Spleen (tissue), 7 donors: Measurements from ENCODE around the gene SPC25.

ENCODE experiments used
- CTCF ChIP-seq, 11 experiments: fragments of 200-600 bp in 7 of 11; fragments of 450-650 bp in 4 of 11; sonication (generic) in 4 of 11; IDR thresholded peaks in 8 of 11; conservative IDR thresholded peaks in 3 of 11; 1 replicate in 7 of 11; 2 replicates in 4 of 11; pipeline versions ENCODE4 v1.4.0 to v1.8.0; 2016 to 2021; ENCODE audit warnings: antibody characterized with exemption in 11 of 11, inconsistent platforms in 4 of 11, mild to moderate bottlenecking in 1 of 11
- POLR2AphosphoS5 ChIP-seq, 3 donors: sonication (generic); formaldehyde crosslinking; IDR thresholded peaks; one replicate each; pipeline ENCODE4 v1.5.1; 2017; ENCODE audit warnings: antibody characterized with exemption in 3 of 3
- donor health status: DM: no; HTN: no; CAD: no; lungs with moderate emphysema.
- donor health status: DM: no; HTN: no; CAD: no.
- donor health status: DM: no; HTN: no; CAD: no.

GRCh38 chr2:168904358-168904757, 14.1 kb upstream of the SPC25 start:
- TF ChIP-seq POLR2AphosphoS5 (IDR thresholded peaks at IDR 0.05) (no peak), CTCF (IDR thresholded peaks at IDR 0.05 in 8 of 11, conservative IDR thresholded peaks at IDR 0.05 in 3 of 11) (no peak)
